ENCODE results near the gene UGT2B28. TPM values are rescaled to one million over a fixed set of nuclear protein-coding genes. Genes with fewer than 3 reads are reported as not detected.
"Not testable (repeated sequence)": the region's sequence is repeated elsewhere in the genome, so short reads cannot be mapped to it uniquely, and the experiment has no call there.

The UGT2B28 gene
- total and polyA plus RNA-seq, 12 donors, result not detected

GRCh38 chr4:69296356-69296755 lies 16.1 kb downstream of the UGT2B28 start:
- H3K36me3 ChIP-seq (replicated peaks in 1 of 2); H3K4me1 ChIP-seq (replicated peaks in 1 of 2); H3K27ac ChIP-seq; intact Hi-C loops (cut with DNase I); DNase-seq; H3K4me3 ChIP-seq; H3K27me3 ChIP-seq; H3K9me3 ChIP-seq (replicated peaks in 1 of 3): not testable (repeated sequence)
- WGBS, 4 donors, result 64 to 78% (median 66%) methylated on average over 4 of the region's 4 CpGs

DNA sequence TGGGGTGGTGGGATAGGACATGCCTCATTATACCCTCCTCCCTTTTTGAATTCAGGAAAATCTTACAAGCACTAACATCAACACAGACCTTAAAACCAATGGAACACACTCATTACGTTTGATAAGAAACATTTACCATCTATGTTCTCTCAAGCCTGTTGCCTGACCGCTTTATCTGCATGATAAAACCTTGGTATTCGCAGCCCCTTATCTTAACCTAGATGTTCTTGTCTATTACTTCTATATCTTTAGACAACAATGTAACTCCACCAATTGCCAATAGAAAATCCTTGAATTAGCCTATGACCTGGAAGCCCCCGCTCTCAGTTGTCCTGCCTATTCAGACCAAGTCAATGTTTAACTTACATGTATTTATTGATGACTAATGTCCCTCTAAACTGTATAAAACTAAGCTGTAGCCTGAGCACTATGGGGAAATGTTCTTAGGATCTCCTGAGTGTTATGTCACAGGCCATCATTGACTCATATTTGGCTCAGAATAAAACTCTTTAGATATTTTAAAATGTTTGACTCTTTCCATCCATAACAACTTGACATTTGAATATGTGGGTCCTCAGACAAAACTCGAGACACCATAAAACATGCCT lies 28.3 kb downstream of the UGT2B28 start:
- intact Hi-C loops (cut with DNase I); DNase-seq; H3K27me3 ChIP-seq; H3K9me3 ChIP-seq (replicated peaks in 1 of 3); H3K4me1 ChIP-seq (replicated peaks in 1 of 2); H3K27ac ChIP-seq; H3K4me3 ChIP-seq; H3K36me3 ChIP-seq (replicated peaks in 1 of 2): not testable (repeated sequence)
- 74 to 84% (median 78%) methylated on average over 5 of the region's 5 CpGs for WGBS, 4 donors

GRCh38 chr4:69309549-69310076 lies 29.3 kb downstream of the UGT2B28 start:
- H3K4me3 ChIP-seq; H3K4me1 ChIP-seq (replicated peaks in 1 of 2); H3K9me3 ChIP-seq (replicated peaks in 1 of 3); H3K27me3 ChIP-seq; H3K36me3 ChIP-seq (replicated peaks in 1 of 2); H3K27ac ChIP-seq; DNase-seq: not testable (repeated sequence)
- 51 to 64% (median 58%) methylated on average over 5 of the region's 5 CpGs for WGBS, 4 donors
- intact Hi-C loops (cut with DNase I), result loop anchor here in 1 of 2 donors (10.0 kb wide), 1 partner anchor 305 kb away; no protein-coding TSS in a partner anchor

DNA sequence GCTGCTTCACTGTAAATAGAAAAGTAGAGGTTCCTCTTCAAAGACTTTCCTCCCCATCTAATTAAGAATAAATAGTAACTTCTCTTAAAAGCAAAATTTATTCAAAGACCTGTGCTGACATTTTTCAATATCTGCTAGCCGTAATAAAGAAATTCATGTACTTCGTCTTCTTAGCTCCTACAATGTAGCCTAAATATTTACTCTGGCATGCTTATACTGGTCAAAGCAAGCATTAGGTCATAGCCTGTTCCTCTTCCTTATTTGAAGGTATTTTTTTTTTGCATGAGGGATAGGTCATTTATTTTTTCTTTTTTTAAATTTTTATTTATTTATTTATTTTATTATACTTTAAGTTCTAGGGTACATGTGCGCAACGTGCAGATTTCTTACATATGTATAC lies 30.0 kb downstream of the UGT2B28 start:
- not testable (repeated sequence) for H3K9me3 ChIP-seq (replicated peaks in 1 of 3); H3K36me3 ChIP-seq (replicated peaks in 1 of 2); H3K4me3 ChIP-seq; DNase-seq; H3K27ac ChIP-seq; H3K4me1 ChIP-seq (replicated peaks in 1 of 2); H3K27me3 ChIP-seq
- WGBS, 4 donors, result 86 to 96% (median 88%) methylated on average over 4 of the region's 4 CpGs
- intact Hi-C loops (cut with DNase I), result loop anchor here in 1 of 2 donors (10.0 kb wide), 1 partner anchor 305 kb away; no protein-coding TSS in a partner anchor

DNA sequence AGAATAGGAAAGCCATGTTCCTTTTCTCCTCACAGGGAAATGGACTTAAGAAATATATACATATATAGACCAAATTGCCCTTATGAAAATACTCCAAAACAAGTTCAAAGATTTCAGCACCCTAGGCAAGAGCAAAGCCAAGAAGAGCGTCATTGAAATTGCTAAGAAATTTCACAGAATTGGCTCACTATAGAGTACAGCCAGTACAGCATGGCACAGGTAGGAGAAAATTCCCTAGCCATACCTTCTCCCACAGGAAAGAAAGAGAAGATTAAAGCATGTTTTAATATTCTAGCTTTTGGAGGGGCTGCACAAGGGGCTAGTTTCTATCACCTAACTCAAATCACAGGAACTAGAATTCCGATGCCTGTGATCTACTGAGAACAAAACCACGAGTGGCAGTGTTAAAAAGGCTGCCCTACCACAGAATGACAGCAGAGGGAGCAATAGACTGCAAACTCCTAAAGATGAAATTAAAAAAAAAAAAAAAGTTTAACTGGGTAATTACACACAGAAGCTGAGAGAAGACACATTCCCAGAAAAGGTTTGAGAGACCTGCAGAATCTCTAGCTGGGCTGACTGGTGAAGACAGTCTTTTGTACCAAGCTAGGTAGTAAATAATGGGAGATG lies 37.5 kb downstream of the UGT2B28 start:
- intact Hi-C loops (cut with DNase I), result loop anchor here in 1 of 2 donors (10.0 kb wide), 1 partner anchor 297 kb away; no protein-coding TSS in a partner anchor
- H3K36me3 ChIP-seq (replicated peaks in 1 of 2); H3K9me3 ChIP-seq (replicated peaks in 1 of 3); H3K4me3 ChIP-seq; H3K27ac ChIP-seq; H3K4me1 ChIP-seq (replicated peaks in 1 of 2); H3K27me3 ChIP-seq: not testable (repeated sequence)
- 12 to 29% (median 22%) methylated on average over 3 of the region's 3 CpGs for WGBS, 4 donors
- TF ChIP-seq, protein P1, sequence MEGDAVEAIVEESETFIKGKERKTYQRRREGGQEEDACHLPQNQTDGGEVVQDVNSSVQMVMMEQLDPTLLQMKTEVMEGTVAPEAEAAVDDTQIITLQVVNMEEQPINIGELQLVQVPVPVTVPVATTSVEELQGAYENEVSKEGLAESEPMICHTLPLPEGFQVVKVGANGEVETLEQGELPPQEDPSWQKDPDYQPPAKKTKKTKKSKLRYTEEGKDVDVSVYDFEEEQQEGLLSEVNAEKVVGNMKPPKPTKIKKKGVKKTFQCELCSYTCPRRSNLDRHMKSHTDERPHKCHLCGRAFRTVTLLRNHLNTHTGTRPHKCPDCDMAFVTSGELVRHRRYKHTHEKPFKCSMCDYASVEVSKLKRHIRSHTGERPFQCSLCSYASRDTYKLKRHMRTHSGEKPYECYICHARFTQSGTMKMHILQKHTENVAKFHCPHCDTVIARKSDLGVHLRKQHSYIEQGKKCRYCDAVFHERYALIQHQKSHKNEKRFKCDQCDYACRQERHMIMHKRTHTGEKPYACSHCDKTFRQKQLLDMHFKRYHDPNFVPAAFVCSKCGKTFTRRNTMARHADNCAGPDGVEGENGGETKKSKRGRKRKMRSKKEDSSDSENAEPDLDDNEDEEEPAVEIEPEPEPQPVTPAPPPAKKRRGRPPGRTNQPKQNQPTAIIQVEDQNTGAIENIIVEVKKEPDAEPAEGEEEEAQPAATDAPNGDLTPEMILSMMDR (IDR thresholded peaks at IDR 0.05), result peak; percentile 12 to 55 (median 38)
- DNase-seq, result peak; percentile 16 to 65 (median 35)

GRCh38 chr4:69321153-69321729 lies 41.0 kb downstream of the UGT2B28 start:
- no peak overlapping the region for H3K27ac ChIP-seq
- DNase-seq, result no peak
- TF ChIP-seq POLR2A (IDR thresholded peaks at IDR 0.05), result no peak
- TF ChIP-seq, protein P1 (IDR thresholded peaks at IDR 0.05), result no peak
- intact Hi-C loops (cut with DNase I), result loop anchor here in 1 of 2 donors (10.0 kb wide), 1 partner anchor 294 kb away; no protein-coding TSS in a partner anchor
- 92 to 96% (median 94%) methylated on average over 2 of the region's 2 CpGs; no CpG with 5 or more reads in 1 of the 4 donors for WGBS, 4 donors
- H3K36me3 ChIP-seq (replicated peaks in 1 of 2), result no peaks in the 10 kb centered on the region
- H3K9me3 ChIP-seq (replicated peaks in 1 of 3), result no peaks in the 10 kb centered on the region
- H3K27me3 ChIP-seq, result no peaks in the 10 kb centered on the region
- H3K4me3 ChIP-seq, result no peak overlapping the region
- no peaks in the 10 kb centered on the region for H3K4me1 ChIP-seq (replicated peaks in 1 of 2)
